GM10847 (cell line): ENCODE data around the gene SRGAP1.

Source experiments
- POLR2A ChIP-seq: IDR thresholded peaks from 2 replicates; pipeline ENCODE4 v1.6.1; 2011; ENCODE audit not compliant: insufficient read length; ENCODE audit errors: extremely low read depth

SRGAP1 gene

DNA sequence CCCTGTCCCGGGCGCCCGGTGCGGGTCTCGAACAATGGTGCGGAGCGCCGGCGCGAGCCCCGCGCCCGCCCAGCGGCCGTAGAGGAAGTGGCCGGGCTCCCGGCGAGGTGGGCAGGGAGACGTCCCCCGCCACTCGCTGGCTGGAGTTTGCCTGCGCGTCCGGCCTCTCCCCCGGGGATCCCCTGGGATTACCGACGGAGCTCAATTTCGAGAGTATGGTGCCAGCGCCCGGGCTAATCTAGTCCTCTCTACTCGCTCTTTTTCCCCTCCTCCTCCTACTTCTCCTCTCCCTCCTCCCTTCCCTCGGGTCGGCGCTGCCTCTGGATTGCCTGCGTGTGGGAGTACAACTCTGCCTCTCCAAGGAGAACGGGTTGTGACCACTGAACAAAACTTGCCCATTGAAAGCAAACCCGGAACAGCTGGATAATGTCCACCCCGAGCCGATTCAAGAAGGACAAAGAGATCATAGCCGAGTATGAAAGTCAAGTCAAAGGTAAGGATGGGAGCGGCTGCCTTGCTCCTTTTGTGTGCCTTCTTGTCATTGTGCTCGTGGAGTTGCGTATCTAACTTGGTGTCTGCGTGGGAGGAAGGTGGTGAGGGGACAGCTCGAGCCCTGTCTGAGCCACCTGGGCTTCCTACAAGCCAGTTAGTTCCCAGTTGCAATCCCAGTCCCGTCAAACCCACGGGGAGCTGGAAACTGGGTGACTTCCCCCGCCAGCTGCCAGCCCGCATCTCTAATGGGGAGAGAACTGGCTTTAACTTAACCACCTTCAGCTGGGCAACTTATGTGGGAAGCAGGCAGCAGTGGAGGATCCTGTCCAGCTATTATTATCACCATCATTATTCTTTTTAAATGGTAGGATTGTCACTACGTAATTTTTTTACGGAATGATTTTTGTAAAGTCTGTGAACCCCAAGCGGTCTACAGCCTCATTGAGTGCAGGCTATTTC, at the start of gene SRGAP1:
TSS of gene SRGAP1 (plus strand) at position 310 of the 951 bp plus-strand sequence. CDS start at position 427, 117 bp downstream.
- no peak for TF ChIP-seq POLR2A

DNA sequence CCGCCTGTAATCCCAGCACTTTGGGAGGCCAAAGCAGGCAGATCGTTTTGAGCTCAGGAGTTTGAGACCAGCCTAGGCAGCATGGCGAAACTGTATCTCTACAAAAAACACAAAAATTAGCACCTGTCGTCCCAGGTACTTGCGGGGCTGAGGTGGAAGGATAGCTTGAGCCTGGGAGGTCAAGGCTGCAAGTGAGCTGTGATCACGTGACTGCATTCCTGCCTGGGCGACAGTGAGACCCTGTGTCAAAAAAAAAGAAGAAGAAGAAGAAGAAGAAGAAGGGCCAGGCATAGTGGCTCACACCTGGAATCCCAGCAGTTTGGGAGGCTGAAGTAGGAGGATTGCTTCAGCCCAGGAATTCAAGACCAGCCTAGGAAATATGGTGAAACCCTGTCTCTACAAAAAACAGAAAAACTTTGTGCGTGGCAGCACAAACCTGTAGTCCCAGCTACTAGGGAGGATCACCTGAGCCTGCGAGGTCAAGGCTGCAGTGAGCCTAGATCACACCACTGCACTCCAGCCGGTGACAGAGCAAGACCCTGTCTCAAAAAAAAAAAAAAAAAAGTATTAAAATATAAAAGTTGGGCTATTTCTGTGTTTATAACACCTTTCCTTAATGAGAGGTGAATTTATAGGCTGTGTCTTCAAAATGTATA, 49.3 kb upstream of the SRGAP1 start:
- TF ChIP-seq POLR2A, result no peak

DNA sequence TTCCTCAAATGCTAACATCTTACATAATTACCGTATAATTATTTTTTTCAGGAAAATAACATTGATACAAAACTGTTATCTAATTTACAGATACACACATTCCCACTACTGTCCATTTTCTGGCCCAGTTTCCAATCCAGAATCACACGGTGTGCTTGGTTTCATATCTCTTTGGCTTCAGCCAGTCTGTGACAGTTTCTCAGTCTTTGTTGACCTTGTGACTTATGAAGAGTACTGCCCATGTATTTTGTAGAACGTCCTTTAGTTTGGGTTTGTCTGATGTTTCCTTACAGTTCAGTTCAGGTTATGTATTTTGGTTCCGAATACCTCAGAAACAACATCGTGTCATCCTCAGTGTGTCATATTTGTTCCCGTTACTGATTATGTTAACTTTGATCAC, 48.6 kb upstream of the SRGAP1 start:
- no peak for TF ChIP-seq POLR2A

DNA sequence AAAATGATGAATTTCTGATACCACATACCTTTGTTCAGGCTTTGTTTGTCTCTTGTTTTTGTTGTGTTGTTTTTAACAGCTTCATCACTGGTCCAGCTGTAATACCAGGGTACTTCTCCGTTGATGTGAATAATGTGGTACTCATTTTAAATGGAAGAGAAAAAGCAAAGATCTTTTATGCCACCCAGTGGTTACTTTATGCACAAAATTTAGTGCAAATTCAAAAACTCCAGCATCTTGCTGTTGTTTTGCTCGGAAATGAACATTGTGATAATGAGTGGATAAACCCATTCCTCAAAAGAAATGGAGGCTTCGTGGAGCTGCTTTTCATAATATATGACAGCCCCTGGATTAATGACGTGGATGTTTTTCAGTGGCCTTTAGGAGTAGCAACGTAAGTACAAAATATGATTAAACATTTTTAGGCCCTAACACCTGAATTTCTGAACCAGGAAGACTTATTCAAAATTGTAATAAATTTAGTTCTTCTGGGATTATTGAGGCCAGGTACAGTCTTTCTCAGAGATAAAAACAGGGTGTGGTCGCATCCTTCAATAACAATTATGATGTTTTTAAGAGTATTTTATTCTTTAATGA, 42.4 kb upstream of the SRGAP1 start:
- TF ChIP-seq POLR2A, result no peak

DNA sequence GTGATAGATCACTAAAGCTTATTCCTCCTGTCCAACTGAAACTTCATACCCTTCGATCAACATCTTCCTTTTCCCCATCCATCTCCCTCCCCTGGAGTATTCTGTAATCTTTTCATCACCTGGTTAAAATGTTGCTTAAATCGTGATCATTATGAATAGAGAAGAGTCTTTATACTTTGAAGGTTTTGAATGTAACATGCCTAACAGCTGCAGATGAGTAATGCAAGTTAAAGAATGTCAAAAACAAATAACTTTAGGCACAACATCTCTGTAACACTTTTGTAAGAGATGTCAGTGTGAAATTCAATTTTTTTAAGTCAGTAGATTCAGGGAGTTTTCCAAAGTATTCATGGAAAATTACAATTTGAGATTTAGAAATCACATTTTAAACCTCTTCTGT, 39.8 kb upstream of the SRGAP1 start:
- TF ChIP-seq POLR2A, result no peak

DNA sequence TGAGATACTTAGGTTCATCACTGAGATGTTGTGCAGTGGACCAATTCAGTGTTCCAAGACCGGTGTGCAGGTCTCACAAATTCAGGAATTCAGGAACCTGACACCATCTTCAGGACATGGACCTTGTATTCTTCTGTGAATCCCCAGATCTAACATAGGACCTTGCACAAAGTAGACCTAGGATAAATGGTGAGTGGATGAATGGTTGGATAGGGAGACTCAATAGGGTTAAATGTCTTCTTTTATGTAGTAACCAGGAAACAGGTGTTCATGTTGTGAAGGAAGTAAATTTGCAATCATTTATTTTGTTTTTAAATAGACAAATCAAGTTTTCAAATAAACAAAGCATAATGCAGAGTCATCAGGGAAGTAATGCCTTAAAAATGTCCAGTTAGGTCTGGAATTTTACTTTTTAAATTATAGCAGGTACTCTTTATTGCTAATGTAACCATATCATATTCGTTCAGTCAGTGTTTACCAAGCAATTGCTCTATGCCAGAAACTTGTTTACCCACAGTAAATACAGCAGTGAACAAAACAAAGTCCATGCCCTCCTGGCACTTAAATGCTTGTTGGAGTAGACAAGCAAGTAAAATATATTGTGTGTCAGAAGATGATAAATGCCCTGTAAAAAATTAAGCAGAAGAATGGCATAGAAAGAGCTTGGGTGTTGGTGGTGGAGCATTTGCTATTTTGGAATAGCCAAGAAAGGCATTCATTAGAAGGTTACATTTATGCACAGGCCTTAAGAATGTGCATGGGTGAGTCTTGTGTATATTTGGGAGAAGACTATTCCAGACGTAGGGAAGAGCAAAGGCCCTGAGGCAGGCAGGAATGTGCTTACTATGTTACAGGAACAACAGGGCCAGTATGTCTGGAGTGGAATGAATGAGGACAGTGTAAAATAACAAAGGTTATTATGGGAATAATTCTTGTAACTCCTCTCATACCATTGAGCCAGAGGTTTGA, 38.5 kb upstream of the SRGAP1 start:
- TF ChIP-seq POLR2A, result no peak

DNA sequence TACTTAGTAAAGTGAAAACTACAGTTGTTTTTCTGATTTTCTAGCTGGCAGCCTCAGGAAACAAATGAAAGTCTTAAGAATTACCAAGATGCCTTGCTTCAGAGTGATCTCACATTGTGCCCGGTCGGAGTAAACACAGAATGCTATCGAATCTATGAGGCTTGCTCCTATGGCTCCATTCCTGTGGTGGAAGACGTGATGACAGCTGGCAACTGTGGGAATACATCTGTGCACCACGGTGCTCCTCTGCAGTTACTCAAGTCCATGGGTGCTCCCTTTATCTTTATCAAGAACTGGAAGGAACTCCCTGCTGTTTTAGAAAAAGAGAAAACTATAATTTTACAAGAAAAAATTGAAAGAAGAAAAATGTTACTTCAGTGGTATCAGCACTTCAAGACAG, 35.9 kb upstream of the SRGAP1 start:
- TF ChIP-seq POLR2A, result no peak

DNA sequence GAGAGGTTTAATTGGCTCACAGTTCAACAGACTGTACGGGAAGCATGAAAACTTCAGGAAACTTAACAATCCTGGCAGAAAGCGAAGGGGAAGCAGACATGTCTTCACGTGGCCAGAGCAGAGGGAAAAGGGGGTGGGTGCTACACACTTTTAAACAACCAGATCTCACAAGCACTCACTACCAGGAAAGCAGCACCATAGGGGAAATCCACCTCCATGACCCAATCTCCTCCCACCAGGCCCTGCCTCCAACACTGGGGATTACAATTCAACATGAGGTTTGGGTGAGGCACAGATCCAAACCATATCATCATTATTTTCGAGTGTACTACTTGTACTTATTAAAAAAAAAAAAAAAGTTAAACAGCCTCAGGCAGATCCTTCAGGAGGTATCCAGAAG, 34.9 kb upstream of the SRGAP1 start:
- TF ChIP-seq POLR2A, result no peak

DNA sequence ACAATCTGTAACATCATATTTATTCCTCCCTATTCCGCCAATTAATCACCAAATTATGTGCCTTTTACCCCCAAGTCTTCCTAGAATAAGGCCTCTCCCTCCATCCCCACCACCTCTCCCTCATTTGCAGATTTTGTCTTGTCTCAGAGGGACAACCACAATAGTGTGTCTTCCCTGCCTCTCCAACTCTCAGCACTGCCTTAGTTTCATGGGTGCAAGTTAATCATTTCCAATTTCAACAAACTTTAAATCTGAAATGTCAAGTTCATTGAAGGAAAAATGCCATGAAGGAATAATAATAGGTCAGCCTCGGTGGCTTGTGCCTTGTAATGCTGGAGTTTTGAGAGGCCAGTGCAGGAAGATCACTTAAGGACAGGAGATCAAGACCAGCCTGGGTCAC, 33.2 kb upstream of the SRGAP1 start:
- TF ChIP-seq POLR2A, result no peak

DNA sequence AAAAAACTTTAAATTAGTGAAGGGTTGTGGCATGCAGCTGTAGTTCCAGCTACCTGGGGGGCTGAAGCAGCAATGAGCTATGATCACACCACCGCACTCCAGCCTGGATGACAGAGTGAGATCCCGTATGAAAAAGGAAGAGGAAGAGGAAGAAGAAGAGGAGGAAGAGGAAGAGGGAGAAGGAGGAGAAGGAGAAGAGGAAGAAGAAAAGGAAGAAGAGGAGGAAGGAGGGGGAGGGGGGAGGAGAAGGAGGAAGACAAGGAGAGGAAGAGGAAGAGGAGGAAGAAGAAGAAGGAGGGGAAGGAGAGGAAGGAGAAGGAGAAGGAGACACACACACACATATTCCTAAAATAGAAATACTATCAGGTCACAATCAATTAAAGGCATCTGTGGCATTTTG, 32.7 kb upstream of the SRGAP1 start:
- TF ChIP-seq POLR2A, result no peak

DNA sequence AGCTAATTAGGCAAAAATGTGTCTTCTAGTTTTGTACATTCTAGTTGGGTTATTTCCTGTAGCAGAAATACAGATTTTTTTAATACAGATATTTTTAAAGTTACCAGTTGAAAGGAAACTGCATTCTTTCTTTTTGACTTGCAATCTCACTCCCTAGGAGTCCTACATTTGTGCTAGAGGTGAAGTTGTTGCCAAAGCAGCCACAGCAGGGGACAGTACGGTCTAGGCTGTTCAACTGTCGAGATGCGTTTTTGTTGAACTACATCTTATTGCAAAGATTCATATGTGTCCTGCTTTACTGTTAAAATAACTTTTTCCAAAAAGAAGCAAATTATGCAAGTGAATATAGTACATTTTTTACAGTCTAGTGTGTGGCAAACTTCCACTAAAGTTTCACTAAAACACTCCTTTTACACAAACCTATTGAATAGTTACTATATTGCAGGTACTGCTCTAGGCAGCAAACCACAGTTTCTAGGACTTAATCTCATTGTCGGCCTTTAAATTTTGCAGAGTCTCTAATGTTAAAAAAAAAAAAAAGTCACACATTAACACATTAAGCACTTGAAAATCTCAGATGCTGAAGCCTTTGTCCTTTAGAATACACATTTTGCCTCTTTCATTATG, 30.2 kb upstream of the SRGAP1 start:
- no peak for TF ChIP-seq POLR2A

DNA sequence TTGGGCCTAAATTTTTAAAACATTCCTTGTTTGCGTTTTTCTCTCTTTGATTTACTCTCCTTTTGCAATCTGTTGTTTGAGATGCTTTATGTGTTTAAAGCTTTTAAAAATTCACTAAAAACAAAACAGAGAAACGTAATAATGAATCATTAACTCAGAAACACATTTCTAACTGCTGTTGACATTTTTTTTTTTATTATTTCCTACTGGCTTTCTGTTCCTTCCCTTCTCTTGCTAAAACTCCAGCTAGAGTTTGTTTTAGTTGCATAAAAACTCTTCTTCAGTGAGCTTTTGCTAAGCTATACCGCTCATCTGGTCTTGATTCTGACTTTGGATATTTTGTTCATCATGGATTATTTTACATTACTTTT, 29.0 kb upstream of the SRGAP1 start:
- TF ChIP-seq POLR2A, result no peak

DNA sequence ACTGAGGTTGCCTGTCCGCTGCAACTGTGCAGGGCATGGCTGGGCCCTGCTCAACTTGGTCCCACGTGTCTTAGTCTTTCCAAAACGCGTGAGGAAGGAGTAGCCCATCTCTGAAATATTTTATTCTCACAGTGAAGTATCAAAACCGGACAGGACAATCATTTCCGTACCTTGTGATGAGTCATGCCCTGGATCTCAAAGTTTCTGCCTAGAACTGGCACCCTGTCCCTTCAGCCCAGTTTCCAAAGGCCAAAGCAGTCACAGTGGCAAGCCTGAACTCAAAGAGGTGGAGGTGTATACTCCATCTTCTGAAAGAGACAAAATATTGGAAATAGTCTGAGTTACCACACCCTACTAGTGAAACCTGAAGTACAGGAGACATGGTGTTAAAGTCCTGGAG, 28.5 kb upstream of the SRGAP1 start:
- no peak for TF ChIP-seq POLR2A

DNA sequence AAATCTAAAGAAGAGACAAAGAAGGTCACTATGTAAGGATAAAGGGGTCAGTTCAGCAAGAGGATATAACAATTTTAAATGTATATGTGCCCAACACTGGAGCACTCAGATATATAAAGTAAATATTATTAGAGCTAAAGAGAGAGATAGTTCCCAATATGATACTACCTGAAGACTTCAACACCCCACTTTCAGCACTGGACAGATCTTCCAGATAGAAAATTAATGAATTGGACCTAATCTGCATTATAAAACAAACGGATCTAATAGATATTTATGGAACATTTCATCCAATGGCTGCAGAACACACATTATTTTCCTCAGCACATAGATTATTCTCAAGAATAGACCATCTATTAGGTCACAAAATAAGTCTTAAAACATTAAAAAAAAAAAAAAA, 24.1 kb upstream of the SRGAP1 start:
- TF ChIP-seq POLR2A, result no peak
